ENCODE results near the gene NSD2. TPM values are rescaled to one million over a fixed set of nuclear protein-coding genes. Genes with fewer than 3 reads are reported as not detected.
A peak's percentile ranks its signal among the peaks of the same experiment; 100 is the strongest.

NSD2 gene
- 64.8 and 71.9 TPM in 2 replicates for total RNA-seq
- 20.3 TPM for total RNA-seq (2013)
- polyA plus RNA-seq = 14.2 and 20.1 TPM in 2 replicates
- polyA minus RNA-seq = 25.0 and 33.5 TPM in 2 replicates

- DNase-seq (peak; percentile 95), ATAC-seq (ENCODE audit: low read depth) (peak; percentile 66)
- peaks cover 9% of the 10 kb centered on the region for H4K20me1 ChIP-seq (ENCODE audit: control insufficient read depth, insufficient read depth, low read length, poor library complexity, severe bottlenecking)
- ChIA-PET POLR2A (interaction anchor here (0.7 to 2.0 kb wide), 2 partner anchors 10 to 14 kb away, joined by 3 to 11 read pairs; partner anchors contain the start of gene LETM1), CTCF (interaction anchor here (1.6 to 1.7 kb wide), 2 partner anchors 14 to 29 kb away, joined by 3 to 12 read pairs; partner anchors contain the start of gene LETM1)
- H3K4me3 Mint-ChIP-seq = peak within 1 kb of the TSS; percentile 87
- H3K4me1 ChIP-seq (ENCODE audit: control insufficient read depth in 2 of 2, insufficient read depth in 2 of 2, low read length in 2 of 2) = peaks cover 12 to 26% of the 10 kb centered on the region in 2 donors
- no peaks in the 10 kb centered on the region for H3K9me3 ChIP-seq (ENCODE audit: control extremely low read depth in 1 of 3, control insufficient read depth in 2 of 3, insufficient read depth in 1 of 3, low read length in 2 of 3)
- peaks cover 0 to 4% (median 2%) of the 10 kb centered on the region in 4 experiments for H3K27me3 ChIP-seq (replicated peaks in 1 of 4; ENCODE audit: control extremely low read depth in 1 of 4, control insufficient read depth in 3 of 4, insufficient read depth in 4 of 4, low read length in 3 of 4)
- no peaks in the 10 kb centered on the region for H3K9me3 Mint-ChIP-seq (ENCODE audit: insufficient read depth)
- H3K27ac ChIP-seq (ENCODE audit: low read length in 2 of 2) = peak within 1 kb of the TSS; percentile 87 to 95
- no peaks in the 10 kb centered on the region for H3K36me3 ChIP-seq (replicated peaks in 1 of 2; ENCODE audit: control extremely low read depth in 1 of 2, control insufficient read depth in 1 of 2, extremely low read depth in 1 of 2, insufficient read depth in 2 of 2, low read length in 1 of 2)
- peak within 1 kb of the TSS; percentile 98 for H3K4me2 ChIP-seq (replicated peaks; ENCODE audit: low read depth, low read length, poor library complexity, severe bottlenecking)
- H2AFZ ChIP-seq (ENCODE audit: insufficient read depth, low read depth, low read length, poor library complexity, severe bottlenecking) = peak within 1 kb of the TSS; percentile 99
- WGBS (ENCODE audit: insufficient coverage) = under 1% methylated on average over 155 of the region's 155 CpGs
- H3K27me3 Mint-ChIP-seq = no peaks in the 10 kb centered on the region
- H3K4me3 ChIP-seq (ENCODE audit: control extremely low read depth in 1 of 5, extremely low read depth in 1 of 5, insufficient read depth in 1 of 5, low read depth in 2 of 5, low read length in 4 of 5) = peak within 1 kb of the TSS; percentile 13 to 89 (median 79)
- TF ChIP-seq EZH2 (IDR thresholded peaks at IDR 0.05; ENCODE audit: borderline replicate concordance, insufficient read depth, low read depth, low read length, poor library complexity, severe bottlenecking) = no peak
- TF ChIP-seq, protein P1, sequence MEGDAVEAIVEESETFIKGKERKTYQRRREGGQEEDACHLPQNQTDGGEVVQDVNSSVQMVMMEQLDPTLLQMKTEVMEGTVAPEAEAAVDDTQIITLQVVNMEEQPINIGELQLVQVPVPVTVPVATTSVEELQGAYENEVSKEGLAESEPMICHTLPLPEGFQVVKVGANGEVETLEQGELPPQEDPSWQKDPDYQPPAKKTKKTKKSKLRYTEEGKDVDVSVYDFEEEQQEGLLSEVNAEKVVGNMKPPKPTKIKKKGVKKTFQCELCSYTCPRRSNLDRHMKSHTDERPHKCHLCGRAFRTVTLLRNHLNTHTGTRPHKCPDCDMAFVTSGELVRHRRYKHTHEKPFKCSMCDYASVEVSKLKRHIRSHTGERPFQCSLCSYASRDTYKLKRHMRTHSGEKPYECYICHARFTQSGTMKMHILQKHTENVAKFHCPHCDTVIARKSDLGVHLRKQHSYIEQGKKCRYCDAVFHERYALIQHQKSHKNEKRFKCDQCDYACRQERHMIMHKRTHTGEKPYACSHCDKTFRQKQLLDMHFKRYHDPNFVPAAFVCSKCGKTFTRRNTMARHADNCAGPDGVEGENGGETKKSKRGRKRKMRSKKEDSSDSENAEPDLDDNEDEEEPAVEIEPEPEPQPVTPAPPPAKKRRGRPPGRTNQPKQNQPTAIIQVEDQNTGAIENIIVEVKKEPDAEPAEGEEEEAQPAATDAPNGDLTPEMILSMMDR (IDR thresholded peaks at IDR 0.05) = no peak
- H3K79me2 ChIP-seq (ENCODE audit: control insufficient read depth, insufficient read depth, low read length) = peaks cover 27% of the 10 kb centered on the region
- peak within 1 kb of the TSS; percentile 93 for H3K27ac Mint-ChIP-seq
- intact Hi-C loops (cut with micrococcal nuclease) = loop anchor here (1.0 to 5.0 kb wide), 7 partner anchors 15 to 666 kb away; partner anchors contain the start of genes FAM193A, FAM53A, LETM1 and NELFA
- peaks cover 26% of the 10 kb centered on the region for H3K4me1 Mint-ChIP-seq
- peak within 1 kb of the TSS; percentile 91 for H3K9ac ChIP-seq (ENCODE audit: low read length)
Measured at GRCh38 chr4:1870578-1871443, at the start of gene NSD2. Gene NSD2 (plus strand): TSS chr4:1871393. CDS start chr4:1900655, 29,262 bp downstream.
